Activated gamma-delta T cell treated with Interleukin-2 at 50 U/mL for 16 hours (primary cell): Measurements from ENCODE around the gene KCNN4.
A peak's percentile ranks its signal among the peaks of the same experiment; 100 is the strongest.
"Not testable (repeated sequence)": the region's sequence is repeated elsewhere in the genome, so short reads cannot be mapped to it uniquely, and the experiment has no call there.

Experiments
- DNase-seq: peaks from one replicate; pipeline ENCODE4 v3.0.0-alpha.2; 2020

KCNN4 gene

GRCh38 chr19:43798546-43799409 is 18.0 kb upstream of the KCNN4 start:
- peak; percentile 51 for DNase-seq

- DNase-seq, result no peak
Measured at GRCh38 chr19:43798026-43798545, 17.3 kb upstream of the KCNN4 start.

- no peak for DNase-seq
Measured at GRCh38 chr19:43797556-43797955, 16.8 kb upstream of the KCNN4 start.

GRCh38 chr19:43797118-43797517 is 16.3 kb upstream of the KCNN4 start:
- DNase-seq, result no peak

GRCh38 chr19:43790587-43790986 is 9.8 kb upstream of the KCNN4 start:
- no peak for DNase-seq

- DNase-seq, result no peak
Measured at GRCh38 chr19:43789029-43789428, 8.3 kb upstream of the KCNN4 start.

GRCh38 chr19:43786665-43787064 is 5.9 kb upstream of the KCNN4 start:
- no peak for DNase-seq

- DNase-seq, result peak; percentile 42
Measured at GRCh38 chr19:43784981-43785808, 4.4 kb upstream of the KCNN4 start.

GRCh38 chr19:43784241-43784980 is 3.6 kb upstream of the KCNN4 start:
- DNase-seq, result peak; percentile 52

- no peak for DNase-seq
Measured at GRCh38 chr19:43783636-43784035, 2.9 kb upstream of the KCNN4 start.

- no peak for DNase-seq
Measured at GRCh38 chr19:43782689-43783231, 2.0 kb upstream of the KCNN4 start.

GRCh38 chr19:43782311-43782660 is 1.5 kb upstream of the KCNN4 start:
- no peak for DNase-seq

- no peak for DNase-seq
Measured at GRCh38 chr19:43781630-43782310, 997 bp upstream of the KCNN4 start.

GRCh38 chr19:43779820-43780219 is 953 bp downstream of the KCNN4 start:
- no peak for DNase-seq

- no peak for DNase-seq
Measured at GRCh38 chr19:43779147-43779819, 1.5 kb downstream of the KCNN4 start.

GRCh38 chr19:43778651-43779050 is 2.1 kb downstream of the KCNN4 start:
- no peak for DNase-seq

GRCh38 chr19:43777163-43777695 is 3.5 kb downstream of the KCNN4 start:
- no peak for DNase-seq

GRCh38 chr19:43776286-43776685 is 4.5 kb downstream of the KCNN4 start:
- DNase-seq, result no peak

- no peak for DNase-seq
Measured at GRCh38 chr19:43775299-43775890, 5.4 kb downstream of the KCNN4 start.

GRCh38 chr19:43774940-43775258 is 5.9 kb downstream of the KCNN4 start:
- DNase-seq, result not testable (repeated sequence)
